ENCODE data around the gene HUNK.
"Not testable (repeated sequence)": the region's sequence is repeated elsewhere in the genome, so short reads cannot be mapped to it uniquely, and the experiment has no call there.

The HUNK gene

GRCh38 chr21:31870472-31871193 is 2.2 kb upstream of the HUNK start:
- no peak for DNase-seq (ENCODE audit: low read depth in 2 of 2)

GRCh38 chr21:31871371-31871770 is 1.4 kb upstream of the HUNK start:
- not testable (repeated sequence) for DNase-seq (ENCODE audit: low read depth in 2 of 2)

- DNase-seq (ENCODE audit: low read depth in 2 of 2) = no peak
Measured at GRCh38 chr21:31872072-31872451, 758 bp upstream of the HUNK start.

- DNase-seq (ENCODE audit: low read depth in 2 of 2) = no peak
Measured at GRCh38 chr21:31873275-31873695, 465 bp downstream of the HUNK start.

GRCh38 chr21:31873696-31874599 is 1.1 kb downstream of the HUNK start:
- DNase-seq (ENCODE audit: low read depth in 2 of 2) = no peak

GRCh38 chr21:31874812-31875212 is 2.0 kb downstream of the HUNK start:
- no peak for DNase-seq (ENCODE audit: low read depth in 2 of 2)

GRCh38 chr21:31875496-31876015 is 2.7 kb downstream of the HUNK start:
- no peak for DNase-seq (ENCODE audit: low read depth in 2 of 2)

- no peak for DNase-seq (ENCODE audit: low read depth in 2 of 2)
Measured at GRCh38 chr21:31877463-31877957, 4.7 kb downstream of the HUNK start.

- DNase-seq (ENCODE audit: low read depth in 2 of 2) = no peak
Measured at GRCh38 chr21:31878831-31879230, 6.0 kb downstream of the HUNK start.

GRCh38 chr21:31879241-31879650 is 6.4 kb downstream of the HUNK start:
- DNase-seq (ENCODE audit: low read depth in 2 of 2) = no peak

- no peak for DNase-seq (ENCODE audit: low read depth in 2 of 2)
Measured at GRCh38 chr21:31879911-31880310, 7.1 kb downstream of the HUNK start.

- no peak for DNase-seq (ENCODE audit: low read depth in 2 of 2)
Measured at GRCh38 chr21:31880816-31881215, 8.0 kb downstream of the HUNK start.

GRCh38 chr21:31882711-31883110 is 9.9 kb downstream of the HUNK start:
- no peak for DNase-seq (ENCODE audit: low read depth in 2 of 2)

- no peak for DNase-seq (ENCODE audit: low read depth in 2 of 2)
Measured at GRCh38 chr21:31885146-31885545, 12.3 kb downstream of the HUNK start.

- DNase-seq (ENCODE audit: low read depth in 2 of 2) = no peak
Measured at GRCh38 chr21:31886915-31887314, 14.1 kb downstream of the HUNK start.

- no peak for DNase-seq (ENCODE audit: low read depth in 2 of 2)
Measured at GRCh38 chr21:31887391-31887841, 14.6 kb downstream of the HUNK start.

GRCh38 chr21:31888936-31889371 is 16.1 kb downstream of the HUNK start:
- no peak for DNase-seq (ENCODE audit: low read depth in 2 of 2)

GRCh38 chr21:31889460-31889859 is 16.6 kb downstream of the HUNK start:
- no peak for DNase-seq (ENCODE audit: low read depth in 2 of 2)

- DNase-seq (ENCODE audit: low read depth in 2 of 2) = no peak
Measured at GRCh38 chr21:31892686-31893085, 19.9 kb downstream of the HUNK start.

- DNase-seq (ENCODE audit: low read depth in 2 of 2) = no peak
Measured at GRCh38 chr21:31893851-31894415, 21.1 kb downstream of the HUNK start.

GRCh38 chr21:31894457-31894856 is 21.6 kb downstream of the HUNK start:
- no peak for DNase-seq (ENCODE audit: low read depth in 2 of 2)

All from fibroblast of skin of left biceps (primary cell).